ENCODE measurements around the gene SUSD6.

Gene SUSD6

DNA sequence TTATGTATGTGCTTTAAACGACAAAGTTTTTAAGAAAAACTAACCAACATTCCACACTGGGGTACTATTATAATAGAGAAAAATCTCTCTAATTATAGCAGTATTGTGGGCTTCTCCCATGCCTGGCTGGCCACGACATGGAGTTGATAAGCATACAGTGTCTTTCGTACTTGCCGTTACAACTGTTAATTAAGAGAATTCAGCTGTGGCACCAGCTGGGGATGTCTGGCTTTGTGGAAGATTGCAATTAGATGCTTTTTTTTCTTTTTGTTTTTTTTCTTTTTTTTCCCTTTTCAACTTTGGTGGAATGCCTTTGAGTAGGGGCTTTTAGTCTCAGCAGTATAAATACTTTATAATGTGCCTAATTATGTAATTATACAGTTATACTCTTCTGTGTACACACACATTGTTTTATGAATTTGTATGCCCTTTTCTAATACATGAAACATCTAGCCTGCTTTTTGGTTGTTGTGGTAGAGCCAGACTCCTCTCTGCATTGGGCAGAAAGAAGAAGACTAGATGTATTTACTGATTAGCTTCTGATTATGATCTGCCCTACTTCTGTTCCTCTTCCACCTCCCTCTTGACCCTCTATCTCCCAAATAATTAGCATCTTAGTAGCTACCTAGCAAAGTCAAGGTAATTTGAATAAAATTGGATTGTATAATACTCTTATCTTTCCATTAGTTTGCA, 76.4 kb downstream of the SUSD6 start:
- no peak overlapping the region for H3K4me3 ChIP-seq (ENCODE audit: low read length)
- H3K9me3 ChIP-seq (replicated peaks; ENCODE audit: insufficient read depth, low read length): no peaks in the 10 kb centered on the region
- H3K27ac ChIP-seq (ENCODE audit: low read length): no peak overlapping the region
- no peaks in the 10 kb centered on the region for H3K9me2 ChIP-seq (replicated peaks; ENCODE audit: insufficient read depth, low read length)
- no peaks in the 10 kb centered on the region for H4K20me1 ChIP-seq (ENCODE audit: insufficient read depth, low read length)
- H3F3A ChIP-seq (ENCODE audit: insufficient read depth, low read length): peaks cover 7% of the 10 kb centered on the region; the same call in 1 of the 2 replicates
- H3K4me1 ChIP-seq (ENCODE audit: low read length): peaks cover 17% of the 10 kb centered on the region
- no peak for DNase-seq
- H3K36me3 ChIP-seq (replicated peaks; ENCODE audit: insufficient read depth, low read length): no peaks in the 10 kb centered on the region
- H3K27me3 ChIP-seq (replicated peaks; ENCODE audit: insufficient read depth, low read length): no peaks in the 10 kb centered on the region
- no peak overlapping the region for H3K4me2 ChIP-seq (ENCODE audit: low read depth, low read length)
- TF ChIP-seq, protein P1, sequence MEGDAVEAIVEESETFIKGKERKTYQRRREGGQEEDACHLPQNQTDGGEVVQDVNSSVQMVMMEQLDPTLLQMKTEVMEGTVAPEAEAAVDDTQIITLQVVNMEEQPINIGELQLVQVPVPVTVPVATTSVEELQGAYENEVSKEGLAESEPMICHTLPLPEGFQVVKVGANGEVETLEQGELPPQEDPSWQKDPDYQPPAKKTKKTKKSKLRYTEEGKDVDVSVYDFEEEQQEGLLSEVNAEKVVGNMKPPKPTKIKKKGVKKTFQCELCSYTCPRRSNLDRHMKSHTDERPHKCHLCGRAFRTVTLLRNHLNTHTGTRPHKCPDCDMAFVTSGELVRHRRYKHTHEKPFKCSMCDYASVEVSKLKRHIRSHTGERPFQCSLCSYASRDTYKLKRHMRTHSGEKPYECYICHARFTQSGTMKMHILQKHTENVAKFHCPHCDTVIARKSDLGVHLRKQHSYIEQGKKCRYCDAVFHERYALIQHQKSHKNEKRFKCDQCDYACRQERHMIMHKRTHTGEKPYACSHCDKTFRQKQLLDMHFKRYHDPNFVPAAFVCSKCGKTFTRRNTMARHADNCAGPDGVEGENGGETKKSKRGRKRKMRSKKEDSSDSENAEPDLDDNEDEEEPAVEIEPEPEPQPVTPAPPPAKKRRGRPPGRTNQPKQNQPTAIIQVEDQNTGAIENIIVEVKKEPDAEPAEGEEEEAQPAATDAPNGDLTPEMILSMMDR (IDR thresholded peaks at IDR 0.05; ENCODE audit: low read length): no peak
- no peak for TF ChIP-seq EZH2 (optimal IDR thresholded peaks at IDR 0.05; ENCODE audit: low read depth, low read length)
- peaks cover 74% of the 10 kb centered on the region for H3K79me2 ChIP-seq (ENCODE audit: low read length)
- no peak overlapping the region for H3K9ac ChIP-seq (ENCODE audit: low read length)
- no peak overlapping the region for H2AFZ ChIP-seq (ENCODE audit: low read length)

DNA sequence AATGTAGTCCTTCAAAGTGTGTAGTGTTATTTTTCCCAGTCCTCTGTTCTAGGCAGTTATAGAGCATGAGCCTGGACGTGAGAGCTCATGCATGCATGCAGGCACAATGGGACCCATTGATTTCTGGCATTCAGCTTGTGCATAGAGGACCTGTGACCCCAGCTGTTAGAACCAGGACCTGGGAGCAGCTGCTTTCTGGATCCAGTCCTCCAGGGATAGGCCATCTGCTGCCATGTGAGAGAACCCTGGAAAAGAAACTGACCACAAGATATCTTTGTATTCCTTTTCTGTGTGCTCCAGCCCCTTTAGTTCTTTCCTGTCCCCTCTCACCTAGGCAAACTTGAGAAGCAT, 76.9 kb downstream of the SUSD6 start:
- Histone ChIP-seq H3K79me2 (ENCODE audit: low read length) (peaks cover 72% of the 10 kb centered on the region), H4K20me1 (ENCODE audit: insufficient read depth, low read length) (no peaks in the 10 kb centered on the region)

DNA sequence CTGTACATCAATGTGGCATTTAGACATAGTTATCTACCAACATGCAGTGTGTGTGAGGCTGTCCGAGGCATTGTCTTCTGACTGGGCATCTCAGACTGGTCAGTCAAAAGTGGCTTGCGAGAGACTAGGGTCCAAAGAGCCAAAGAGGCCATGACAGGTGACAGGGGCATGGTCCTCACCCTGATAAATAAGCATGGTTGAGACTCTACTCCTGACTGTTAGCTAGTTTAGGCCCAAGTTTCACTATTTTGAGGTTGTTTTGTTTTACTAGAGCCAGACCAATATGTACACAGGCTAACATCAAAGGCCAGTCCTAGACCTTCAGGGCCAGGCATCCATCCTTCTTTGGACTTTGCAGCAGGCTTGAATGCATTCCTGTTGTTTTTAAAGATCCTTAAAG, 78.6 kb downstream of the SUSD6 start:
- no peak overlapping the region for H3K9ac ChIP-seq (ENCODE audit: low read length)
- no peaks in the 10 kb centered on the region for H3K9me3 ChIP-seq (replicated peaks; ENCODE audit: insufficient read depth, low read length)
- peaks cover 32% of the 10 kb centered on the region for H3K4me1 ChIP-seq (ENCODE audit: low read length)
- no peak for TF ChIP-seq EZH2phosphoT487 (IDR thresholded peaks at IDR 0.05; ENCODE audit: low read length)
- TF ChIP-seq EZH2 (optimal IDR thresholded peaks at IDR 0.05; ENCODE audit: low read depth, low read length): no peak
- no peaks in the 10 kb centered on the region for H3K36me3 ChIP-seq (replicated peaks; ENCODE audit: insufficient read depth, low read length)
- peaks cover 28% of the 10 kb centered on the region for H3F3A ChIP-seq (ENCODE audit: insufficient read depth, low read length)
- no peaks in the 10 kb centered on the region for H3K9me2 ChIP-seq (replicated peaks; ENCODE audit: insufficient read depth, low read length)
- DNase-seq: no peak
- H3K27me3 ChIP-seq (replicated peaks; ENCODE audit: insufficient read depth, low read length): no peaks in the 10 kb centered on the region
- peaks cover 57% of the 10 kb centered on the region for H3K79me2 ChIP-seq (ENCODE audit: low read length)
- no peak overlapping the region for H3K4me2 ChIP-seq (ENCODE audit: low read depth, low read length)
- H3K4me3 ChIP-seq (ENCODE audit: low read length): no peak overlapping the region
- no peaks in the 10 kb centered on the region for H4K20me1 ChIP-seq (ENCODE audit: insufficient read depth, low read length)
- H2AFZ ChIP-seq (ENCODE audit: low read length): no peak overlapping the region
- H3K27ac ChIP-seq (ENCODE audit: low read length): no peak overlapping the region

More for the DNA sequence above, 76.9 kb downstream of the SUSD6 start:
- Histone ChIP-seq H3K27me3 (replicated peaks; ENCODE audit: insufficient read depth, low read length) (no peaks in the 10 kb centered on the region), H3K4me1 (ENCODE audit: low read length) (peaks cover 18% of the 10 kb centered on the region), H3K27ac (ENCODE audit: low read length) (no peak overlapping the region), H3K36me3 (replicated peaks; ENCODE audit: insufficient read depth, low read length) (no peaks in the 10 kb centered on the region), H3K9me3 (replicated peaks; ENCODE audit: insufficient read depth, low read length) (no peaks in the 10 kb centered on the region), H3K4me2 (ENCODE audit: low read depth, low read length) (no peak overlapping the region), H2AFZ (ENCODE audit: low read length) (no peak overlapping the region), H3K4me3 (ENCODE audit: low read length) (no peak overlapping the region), H3K9ac (ENCODE audit: low read length) (no peak overlapping the region), H3K9me2 (replicated peaks; ENCODE audit: insufficient read depth, low read length) (no peaks in the 10 kb centered on the region), H3F3A (ENCODE audit: insufficient read depth, low read length) (peaks cover 10% of the 10 kb centered on the region; the same call in 1 of the 2 replicates)
- no peak for DNase-seq
- TF ChIP-seq EZH2 (optimal IDR thresholded peaks at IDR 0.05; ENCODE audit: low read depth, low read length) (no peak), EZH2phosphoT487 (IDR thresholded peaks at IDR 0.05; ENCODE audit: low read length) (no peak)
- TF ChIP-seq, protein P1 (IDR thresholded peaks at IDR 0.05; ENCODE audit: low read length): no peak

DNA sequence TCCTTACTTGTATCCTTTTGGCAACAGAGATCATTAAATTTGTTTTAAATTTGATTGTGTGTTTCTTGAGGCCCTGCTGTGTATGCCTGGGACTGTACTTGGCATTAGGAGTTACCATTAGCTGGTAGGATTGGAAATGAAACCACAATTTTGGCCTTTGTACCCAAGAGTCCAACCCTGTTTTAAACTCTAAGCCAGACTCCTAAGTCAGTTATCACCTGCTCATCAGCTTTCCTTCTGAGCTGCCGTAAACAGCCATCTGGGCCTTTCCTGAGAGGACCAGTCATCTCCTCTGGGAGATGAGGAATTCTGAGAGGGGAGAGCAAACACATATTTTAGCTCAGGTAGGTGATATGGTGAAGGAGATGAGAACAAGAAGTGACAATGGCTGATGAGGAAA, 81.2 kb downstream of the SUSD6 start:
- Histone ChIP-seq H3K4me3 (ENCODE audit: low read length) (no peak overlapping the region), H3K4me1 (ENCODE audit: low read length) (peaks cover 44% of the 10 kb centered on the region), H2AFZ (ENCODE audit: low read length) (no peak overlapping the region), H3K9me2 (replicated peaks; ENCODE audit: insufficient read depth, low read length) (no peaks in the 10 kb centered on the region), H3K9me3 (replicated peaks; ENCODE audit: insufficient read depth, low read length) (no peaks in the 10 kb centered on the region), H3K79me2 (ENCODE audit: low read length) (peaks cover 64% of the 10 kb centered on the region), H4K20me1 (ENCODE audit: insufficient read depth, low read length) (no peaks in the 10 kb centered on the region), H3K27me3 (replicated peaks; ENCODE audit: insufficient read depth, low read length) (no peaks in the 10 kb centered on the region), H3K36me3 (replicated peaks; ENCODE audit: insufficient read depth, low read length) (no peaks in the 10 kb centered on the region), H3K27ac (ENCODE audit: low read length) (peak overlapping the region; percentile 70; the same call in 1 of the 2 replicates), H3K9ac (ENCODE audit: low read length) (no peak overlapping the region), H3K4me2 (ENCODE audit: low read depth, low read length) (peak overlapping the region; percentile 32; the same call in 1 of the 2 replicates), H3F3A (ENCODE audit: insufficient read depth, low read length) (peaks cover 28% of the 10 kb centered on the region)
- no peak for TF ChIP-seq EZH2phosphoT487 (IDR thresholded peaks at IDR 0.05; ENCODE audit: low read length)
- TF ChIP-seq EZH2 (optimal IDR thresholded peaks at IDR 0.05; ENCODE audit: low read depth, low read length): no peak
- TF ChIP-seq, protein P1 (IDR thresholded peaks at IDR 0.05; ENCODE audit: low read length): no peak
- no peak for DNase-seq

Measured in MM.1S (cell line).